ENCODE results near the gene CCL3. TPM values are rescaled to one million over a fixed set of nuclear protein-coding genes. Genes with fewer than 3 reads are reported as not detected.
"Not testable (repeated sequence)": the region's sequence is repeated elsewhere in the genome, so short reads cannot be mapped to it uniquely, and the experiment has no call there.

Gene CCL3
- total and polyA plus RNA-seq, 2 donors (not counting 3 experiments of a cell fraction or from before 2014, with no cell fraction given), result not detected

GRCh38 chr17:36114971-36115648 is 25.2 kb upstream of the CCL3 start:
- dilution Hi-C loops (cut with MboI; ENCODE audit: extremely low pct_ligation_motif_present, low sequenced_read_pairs); H2AFZ ChIP-seq (ENCODE audit: low read depth, low read length); BruUV-seq (replicated peaks); H4K20me1 ChIP-seq (replicated peaks; ENCODE audit: control insufficient read depth, extremely low read depth, insufficient read depth, low read length); H3K9me1 ChIP-seq (replicated peaks; ENCODE audit: control insufficient read depth, extremely low read depth, insufficient read depth, low read length); H3K79me2 ChIP-seq (ENCODE audit: control insufficient read depth, insufficient read depth, low read length); H3K4me3 ChIP-seq (replicated peaks in 1 of 3; ENCODE audit: insufficient read depth in 1 of 3, low read depth in 1 of 3, low read length in 3 of 3); CTCF ChIA-PET; H3K4me2 ChIP-seq (ENCODE audit: insufficient read depth, low read length); POLR2A ChIA-PET; H3K27ac ChIP-seq (ENCODE audit: insufficient read depth, low read depth, low read length); DNase-seq (ENCODE audit: low read depth, low spot score); H3K4me1 ChIP-seq (ENCODE audit: control insufficient read depth, extremely low read depth, insufficient read depth, low read length); intact Hi-C loops (cut with micrococcal nuclease); H3K9ac ChIP-seq (replicated peaks; ENCODE audit: extremely low read depth, insufficient read depth, low read length); FAIRE-seq; H3K9me3 ChIP-seq (replicated peaks; ENCODE audit: control insufficient read depth, insufficient read depth, low read length); H3K27me3 ChIP-seq (ENCODE audit: control insufficient read depth in 2 of 2, insufficient read depth in 2 of 2, low read length in 2 of 2); H3K36me3 ChIP-seq (ENCODE audit: control insufficient read depth in 2 of 2, extremely low read depth in 1 of 2, insufficient read depth in 2 of 2, low read length in 2 of 2): not testable (repeated sequence)

GRCh38 chr17:36113131-36113530 is 23.2 kb upstream of the CCL3 start:
- BruUV-seq (replicated peaks); H3K4me3 ChIP-seq (replicated peaks in 1 of 3; ENCODE audit: insufficient read depth in 1 of 3, low read depth in 1 of 3, low read length in 3 of 3); intact Hi-C loops (cut with micrococcal nuclease); H3K9ac ChIP-seq (replicated peaks; ENCODE audit: extremely low read depth, insufficient read depth, low read length); DNase-seq (ENCODE audit: low read depth, low spot score); H3K4me2 ChIP-seq (ENCODE audit: insufficient read depth, low read length); H2AFZ ChIP-seq (ENCODE audit: low read depth, low read length); FAIRE-seq; H3K36me3 ChIP-seq (ENCODE audit: control insufficient read depth in 2 of 2, extremely low read depth in 1 of 2, insufficient read depth in 2 of 2, low read length in 2 of 2); H3K27me3 ChIP-seq (ENCODE audit: control insufficient read depth in 2 of 2, insufficient read depth in 2 of 2, low read length in 2 of 2); H4K20me1 ChIP-seq (replicated peaks; ENCODE audit: control insufficient read depth, extremely low read depth, insufficient read depth, low read length); dilution Hi-C loops (cut with MboI; ENCODE audit: extremely low pct_ligation_motif_present, low sequenced_read_pairs); H3K4me1 ChIP-seq (ENCODE audit: control insufficient read depth, extremely low read depth, insufficient read depth, low read length); H3K79me2 ChIP-seq (ENCODE audit: control insufficient read depth, insufficient read depth, low read length); POLR2A ChIA-PET; H3K9me3 ChIP-seq (replicated peaks; ENCODE audit: control insufficient read depth, insufficient read depth, low read length); CTCF ChIA-PET; H3K27ac ChIP-seq (ENCODE audit: insufficient read depth, low read depth, low read length); H3K9me1 ChIP-seq (replicated peaks; ENCODE audit: control insufficient read depth, extremely low read depth, insufficient read depth, low read length): not testable (repeated sequence)

GRCh38 chr17:36112572-36112971 is 22.6 kb upstream of the CCL3 start:
- no peak overlapping the region for H3K4me3 ChIP-seq (replicated peaks in 1 of 3; ENCODE audit: insufficient read depth in 1 of 3, low read depth in 1 of 3, low read length in 3 of 3)
- H3K27me3 ChIP-seq (ENCODE audit: control insufficient read depth in 2 of 2, insufficient read depth in 2 of 2, low read length in 2 of 2), result no peaks in the 10 kb centered on the region
- H4K20me1 ChIP-seq (replicated peaks; ENCODE audit: control insufficient read depth, extremely low read depth, insufficient read depth, low read length), result no peaks in the 10 kb centered on the region
- H3K79me2 ChIP-seq (ENCODE audit: control insufficient read depth, insufficient read depth, low read length), result no peaks in the 10 kb centered on the region
- ChIA-PET POLR2A (no interaction called here), CTCF (no interaction called here)
- H2AFZ ChIP-seq (ENCODE audit: low read depth, low read length), result no peak overlapping the region
- FAIRE-seq (no peak), DNase-seq (ENCODE audit: low read depth, low spot score) (no peak)
- dilution Hi-C loops (cut with MboI; ENCODE audit: extremely low pct_ligation_motif_present, low sequenced_read_pairs), result no loop called here
- intact Hi-C loops (cut with micrococcal nuclease), result no loop called here
- TF ChIP-seq, protein P1, sequence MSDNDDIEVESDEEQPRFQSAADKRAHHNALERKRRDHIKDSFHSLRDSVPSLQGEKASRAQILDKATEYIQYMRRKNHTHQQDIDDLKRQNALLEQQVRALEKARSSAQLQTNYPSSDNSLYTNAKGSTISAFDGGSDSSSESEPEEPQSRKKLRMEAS (IDR thresholded peaks at IDR 0.05; ENCODE audit: insufficient read depth, insufficient read length), result no peak
- TF ChIP-seq FOS (IDR thresholded peaks at IDR 0.05; ENCODE audit: borderline replicate concordance, insufficient read depth, low read length) (no peak), MYC (IDR thresholded peaks at IDR 0.05; ENCODE audit: low read depth, low read length) (no peak), EZH2 (IDR thresholded peaks at IDR 0.05; ENCODE audit: borderline replicate concordance, low read depth, low read length, severe bottlenecking) (no peak), POLR2AphosphoS5 (IDR thresholded peaks at IDR 0.05; ENCODE audit: insufficient read depth, low read depth, low read length) (no peak), JUN (IDR thresholded peaks at IDR 0.05; ENCODE audit: borderline replicate concordance, insufficient read depth, insufficient read length, low read depth) (no peak), POLR2A (IDR thresholded peaks at IDR 0.05; ENCODE audit: low read depth, low read length) (no peak), GATA2 (IDR thresholded peaks at IDR 0.05; ENCODE audit: insufficient read depth, insufficient read length, low read depth, low read length) (no peak)
- TF ChIP-seq, protein P2, sequence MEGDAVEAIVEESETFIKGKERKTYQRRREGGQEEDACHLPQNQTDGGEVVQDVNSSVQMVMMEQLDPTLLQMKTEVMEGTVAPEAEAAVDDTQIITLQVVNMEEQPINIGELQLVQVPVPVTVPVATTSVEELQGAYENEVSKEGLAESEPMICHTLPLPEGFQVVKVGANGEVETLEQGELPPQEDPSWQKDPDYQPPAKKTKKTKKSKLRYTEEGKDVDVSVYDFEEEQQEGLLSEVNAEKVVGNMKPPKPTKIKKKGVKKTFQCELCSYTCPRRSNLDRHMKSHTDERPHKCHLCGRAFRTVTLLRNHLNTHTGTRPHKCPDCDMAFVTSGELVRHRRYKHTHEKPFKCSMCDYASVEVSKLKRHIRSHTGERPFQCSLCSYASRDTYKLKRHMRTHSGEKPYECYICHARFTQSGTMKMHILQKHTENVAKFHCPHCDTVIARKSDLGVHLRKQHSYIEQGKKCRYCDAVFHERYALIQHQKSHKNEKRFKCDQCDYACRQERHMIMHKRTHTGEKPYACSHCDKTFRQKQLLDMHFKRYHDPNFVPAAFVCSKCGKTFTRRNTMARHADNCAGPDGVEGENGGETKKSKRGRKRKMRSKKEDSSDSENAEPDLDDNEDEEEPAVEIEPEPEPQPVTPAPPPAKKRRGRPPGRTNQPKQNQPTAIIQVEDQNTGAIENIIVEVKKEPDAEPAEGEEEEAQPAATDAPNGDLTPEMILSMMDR (IDR thresholded peaks at IDR 0.05; ENCODE audit: extremely low read depth in 1 of 2, insufficient read depth in 1 of 2, low read depth in 1 of 2, low read length in 2 of 2), result no peak
- H3K9ac ChIP-seq (replicated peaks; ENCODE audit: extremely low read depth, insufficient read depth, low read length), result no peak overlapping the region
- no TSS peak for BruUV-seq (replicated peaks)
- H3K36me3 ChIP-seq (ENCODE audit: control insufficient read depth in 2 of 2, extremely low read depth in 1 of 2, insufficient read depth in 2 of 2, low read length in 2 of 2), result no peaks in the 10 kb centered on the region
- no peak overlapping the region for H3K4me2 ChIP-seq (ENCODE audit: insufficient read depth, low read length)
- H3K9me1 ChIP-seq (replicated peaks; ENCODE audit: control insufficient read depth, extremely low read depth, insufficient read depth, low read length), result no peaks in the 10 kb centered on the region
- H3K27ac ChIP-seq (ENCODE audit: insufficient read depth, low read depth, low read length), result no peak overlapping the region
- no peaks in the 10 kb centered on the region for H3K4me1 ChIP-seq (ENCODE audit: control insufficient read depth, extremely low read depth, insufficient read depth, low read length)
- H3K9me3 ChIP-seq (replicated peaks; ENCODE audit: control insufficient read depth, insufficient read depth, low read length), result no peaks in the 10 kb centered on the region
